SU-DHL-6 (cell line): Measurements from ENCODE around the gene SAXO1.

Experiments used
- H2AFZ ChIP-seq: fragments of 200-600 bp; sonication (generic); 2 replicates; pipeline ENCODE4 v1.6.1; 2014; ENCODE audit warnings: low read depth, mild to moderate bottlenecking, moderate library complexity, mixed read lengths, antibody characterized with exemption, low read length; ENCODE audit not compliant: severe bottlenecking
- H3F3A ChIP-seq: fragments of 200-600 bp; shearing (Covaris generic); 2 replicates; pipeline ENCODE4 v1.6.0; 2016; ENCODE audit warnings: antibody characterized with exemption, mild to moderate bottlenecking; ENCODE audit not compliant: insufficient read depth
- H3K27ac ChIP-seq: fragments of 200-600 bp; sonication (generic); 2 replicates; pipeline ENCODE4 v1.5.1; 2016; ENCODE audit warnings: low read depth, mild to moderate bottlenecking, low read length, moderate library complexity, mixed read lengths
- H3K27me3 ChIP-seq: fragments of 200-600 bp; sonication (generic), shearing (Covaris generic); 2 replicates; pipeline ENCODE4 v1.6.0; 2014; ENCODE audit warnings: mild to moderate bottlenecking, low read length
- H3K36me3 ChIP-seq: fragments of 200-600 bp; sonication (generic); 2 replicates; pipeline ENCODE4 v1.6.1; 2014; ENCODE audit warnings: mild to moderate bottlenecking, low read length, mixed read lengths
- H3K4me2 ChIP-seq: fragments of 300-600, 200-600 bp; shearing (Covaris generic), sonication (generic); 2 replicates; pipeline ENCODE4 v1.6.0; 2014; ENCODE audit warnings: low read length, low read depth, mild to moderate bottlenecking; ENCODE audit not compliant: poor library complexity, severe bottlenecking
- H3K4me3 ChIP-seq: fragments of 200-600 bp; sonication (generic); 2 replicates; pipeline ENCODE4 v1.5.1; 2014; ENCODE audit warnings: antibody characterized with exemption, low read length, mild to moderate bottlenecking, mixed read lengths; ENCODE audit not compliant: insufficient read depth, poor library complexity, severe bottlenecking
- H3K79me2 ChIP-seq: fragments of 200-600 bp; sonication (generic); 2 replicates; pipeline ENCODE4 v1.6.1; 2014; ENCODE audit warnings: mild to moderate bottlenecking, low read length, moderate library complexity; ENCODE audit not compliant: insufficient read depth
- H3K9ac ChIP-seq: fragments of 200-600 bp; sonication (generic); 2 replicates; pipeline ENCODE4 v1.7.0; 2014; ENCODE audit warnings: mild to moderate bottlenecking, low read length
- H3K9me2 ChIP-seq: fragments of 200-600 bp; sonication (generic); replicated peaks from 2 replicates; pipeline ENCODE4 v1.6.1; 2014; ENCODE audit warnings: low read length; ENCODE audit not compliant: insufficient read depth
- H3K9me3 ChIP-seq: fragments of 200-600 bp; sonication (generic); 2 replicates; pipeline ENCODE4 v1.6.1; 2014; ENCODE audit warnings: low read length, mixed read lengths; ENCODE audit not compliant: insufficient read depth
- H4K20me1 ChIP-seq: fragments of 200-600 bp; sonication (generic); 2 replicates; pipeline ENCODE4 v1.6.1; 2014; ENCODE audit warnings: low read depth, mild to moderate bottlenecking, antibody characterized with exemption, low read length, moderate library complexity, mixed read lengths
- EZH2phosphoT487 ChIP-seq: fragments of 200-600 bp; sonication (generic), shearing (Covaris generic); conservative IDR thresholded peaks from 2 replicates; pipeline ENCODE4 v1.6.1; 2018; ENCODE audit warnings: mild to moderate bottlenecking, antibody characterized with exemption, low read length, moderate library complexity, mixed read lengths
- TF ChIP-seq, protein P1 (sequence below): fragments of 200-600 bp; sonication (generic); IDR thresholded peaks from one replicate; pipeline ENCODE4 v1.5.1; 2017; ENCODE audit warnings: antibody characterized with exemption, mild to moderate bottlenecking, low read length, moderate library complexity; ENCODE audit not compliant: insufficient read depth, poor library complexity, severe bottlenecking

The SAXO1 gene

DNA sequence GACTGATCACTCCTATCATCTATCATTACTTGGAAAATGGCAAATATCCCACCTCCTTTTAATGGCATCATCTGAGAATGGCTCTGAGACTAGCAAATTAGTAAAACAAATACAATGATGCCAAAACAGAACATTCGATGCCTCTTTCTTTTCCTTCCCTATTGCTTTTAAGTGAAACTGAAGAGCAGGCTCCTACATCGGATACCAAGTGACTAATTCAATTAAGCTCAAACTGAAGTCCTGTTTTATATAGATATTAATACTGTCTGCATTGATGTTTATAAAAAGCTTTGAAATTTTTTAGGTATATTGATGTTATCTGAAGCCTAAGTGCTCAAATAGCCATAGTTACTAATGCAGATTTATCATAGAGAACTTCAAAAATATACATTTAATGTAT is 43.9 kb downstream of the SAXO1 start:
- Histone ChIP-seq H3K9ac (no peak overlapping the region), H3K9me3 (no peaks in the 10 kb centered on the region), H3K27ac (no peak overlapping the region), H4K20me1 (no peaks in the 10 kb centered on the region), H3F3A (no peaks in the 10 kb centered on the region), H3K4me2 (no peak overlapping the region), H2AFZ (no peak overlapping the region), H3K27me3 (no peaks in the 10 kb centered on the region; the same call in 1 of the 2 replicates), H3K36me3 (no peaks in the 10 kb centered on the region), H3K79me2 (no peaks in the 10 kb centered on the region), H3K9me2 (no peaks in the 10 kb centered on the region), H3K4me3 (no peak overlapping the region)
- no peak for TF ChIP-seq EZH2phosphoT487
- TF ChIP-seq, protein P1, sequence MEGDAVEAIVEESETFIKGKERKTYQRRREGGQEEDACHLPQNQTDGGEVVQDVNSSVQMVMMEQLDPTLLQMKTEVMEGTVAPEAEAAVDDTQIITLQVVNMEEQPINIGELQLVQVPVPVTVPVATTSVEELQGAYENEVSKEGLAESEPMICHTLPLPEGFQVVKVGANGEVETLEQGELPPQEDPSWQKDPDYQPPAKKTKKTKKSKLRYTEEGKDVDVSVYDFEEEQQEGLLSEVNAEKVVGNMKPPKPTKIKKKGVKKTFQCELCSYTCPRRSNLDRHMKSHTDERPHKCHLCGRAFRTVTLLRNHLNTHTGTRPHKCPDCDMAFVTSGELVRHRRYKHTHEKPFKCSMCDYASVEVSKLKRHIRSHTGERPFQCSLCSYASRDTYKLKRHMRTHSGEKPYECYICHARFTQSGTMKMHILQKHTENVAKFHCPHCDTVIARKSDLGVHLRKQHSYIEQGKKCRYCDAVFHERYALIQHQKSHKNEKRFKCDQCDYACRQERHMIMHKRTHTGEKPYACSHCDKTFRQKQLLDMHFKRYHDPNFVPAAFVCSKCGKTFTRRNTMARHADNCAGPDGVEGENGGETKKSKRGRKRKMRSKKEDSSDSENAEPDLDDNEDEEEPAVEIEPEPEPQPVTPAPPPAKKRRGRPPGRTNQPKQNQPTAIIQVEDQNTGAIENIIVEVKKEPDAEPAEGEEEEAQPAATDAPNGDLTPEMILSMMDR: no peak

DNA sequence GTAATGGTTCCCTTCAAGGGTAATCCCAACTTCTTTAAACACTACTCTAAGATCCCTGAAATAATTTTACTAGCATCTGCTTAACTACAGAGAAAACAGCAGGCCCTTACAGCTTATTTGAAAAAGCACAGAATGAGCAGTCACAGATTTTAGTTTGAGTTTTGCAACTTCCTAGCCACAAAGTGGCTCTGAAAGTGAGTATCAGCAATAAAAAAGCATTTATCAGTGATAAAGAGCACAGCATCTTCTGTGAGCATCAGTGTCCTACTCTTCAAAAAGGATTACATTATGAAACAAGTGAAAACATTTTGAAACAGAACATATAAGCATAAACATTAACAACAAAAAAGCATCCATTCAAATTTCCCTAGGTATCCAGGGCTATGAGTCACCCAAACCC is 45.0 kb downstream of the SAXO1 start:
- Histone ChIP-seq H3K79me2 (no peaks in the 10 kb centered on the region), H3K9me2 (no peaks in the 10 kb centered on the region), H3K9ac (no peak overlapping the region), H3F3A (no peaks in the 10 kb centered on the region), H3K36me3 (no peaks in the 10 kb centered on the region), H4K20me1 (no peaks in the 10 kb centered on the region), H3K4me2 (no peak overlapping the region), H3K9me3 (no peaks in the 10 kb centered on the region), H3K4me3 (no peak overlapping the region), H3K27ac (no peak overlapping the region), H2AFZ (no peak overlapping the region), H3K27me3 (no peaks in the 10 kb centered on the region)
- no peak for TF ChIP-seq EZH2phosphoT487

DNA sequence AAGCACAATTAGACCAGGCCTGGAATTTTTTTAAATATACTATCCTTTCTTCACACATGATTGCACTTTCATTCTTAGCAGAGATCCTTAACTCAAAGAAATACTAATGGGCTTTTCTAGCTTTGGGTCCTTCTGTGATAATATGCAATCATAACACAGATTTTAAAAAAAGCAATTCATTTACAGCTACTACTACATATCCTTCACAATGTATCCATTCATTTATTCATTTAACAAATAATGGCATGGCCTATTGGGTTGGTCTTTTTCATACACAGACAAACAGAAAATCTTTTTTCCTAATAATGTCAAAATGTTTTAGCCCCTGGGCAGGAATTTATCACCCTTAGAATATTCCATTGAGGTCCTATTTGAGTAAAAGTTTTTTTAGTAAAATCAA is 47.0 kb downstream of the SAXO1 start:
- Histone ChIP-seq H3K79me2 (no peaks in the 10 kb centered on the region), H3K9me3 (no peaks in the 10 kb centered on the region), H3K4me3 (no peak overlapping the region), H3K36me3 (no peaks in the 10 kb centered on the region), H4K20me1 (no peaks in the 10 kb centered on the region), H3F3A (no peaks in the 10 kb centered on the region), H3K27ac (no peak overlapping the region), H3K9ac (no peak overlapping the region), H3K9me2 (no peaks in the 10 kb centered on the region), H2AFZ (no peak overlapping the region), H3K4me2 (no peak overlapping the region), H3K27me3 (no peaks in the 10 kb centered on the region)
- TF ChIP-seq, protein P1: no peak
- no peak for TF ChIP-seq EZH2phosphoT487

DNA sequence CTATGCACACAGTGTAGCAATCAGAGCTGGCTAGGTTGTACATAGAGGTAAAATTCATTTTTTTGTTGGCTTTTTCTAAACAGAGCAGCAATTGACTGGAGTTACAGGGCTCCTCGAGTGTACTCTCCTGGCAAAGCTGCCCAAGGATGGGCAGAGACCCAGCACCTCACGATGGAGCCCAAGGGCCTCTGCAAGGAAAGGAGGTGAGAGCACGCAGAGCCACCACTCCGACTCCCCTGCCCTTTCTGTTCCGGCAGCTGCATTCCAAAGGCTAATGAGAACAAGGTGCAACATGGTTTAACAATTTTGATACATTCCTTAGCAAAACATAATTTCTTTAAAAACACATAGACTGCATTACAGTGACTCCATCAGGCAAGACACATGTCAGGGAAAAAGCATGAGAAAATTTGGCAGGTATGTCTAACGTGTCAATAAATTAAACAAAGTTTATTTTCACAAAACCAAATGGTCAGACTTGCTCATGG is 47.5 kb downstream of the SAXO1 start:
- no peaks in the 10 kb centered on the region for H3F3A ChIP-seq
- no peaks in the 10 kb centered on the region for H3K27me3 ChIP-seq
- no peak overlapping the region for H2AFZ ChIP-seq
- TF ChIP-seq, protein P1: no peak
- TF ChIP-seq EZH2phosphoT487: no peak
- H3K79me2 ChIP-seq: no peaks in the 10 kb centered on the region
- no peaks in the 10 kb centered on the region for H3K36me3 ChIP-seq
- H4K20me1 ChIP-seq: no peaks in the 10 kb centered on the region
- H3K9me2 ChIP-seq: no peaks in the 10 kb centered on the region
- H3K4me2 ChIP-seq: no peak overlapping the region
- no peak overlapping the region for H3K9ac ChIP-seq
- no peak overlapping the region for H3K4me3 ChIP-seq
- H3K27ac ChIP-seq: no peak overlapping the region
- no peaks in the 10 kb centered on the region for H3K9me3 ChIP-seq
